GM23338 (cell line): ENCODE results near the gene WWOX. TPM values are rescaled to one million over a fixed set of nuclear protein-coding genes. Genes with fewer than 3 reads are reported as not detected.

Experiments
- ATAC-seq: fragments of 200-7000 bp; cut with Tn5 transposase; 3 replicates; pipeline ENCODE4 v1.9.1; 2020
- DNase-seq: peaks from one replicate; pipeline ENCODE4 v3.0.0-alpha.2; 2015; ENCODE audit warnings: low spot score
- H2AFZ ChIP-seq: fragments of 200-600 bp; sonication (generic); 2 replicates; pipeline ENCODE4 v1.8.0; 2016; ENCODE audit warnings: antibody characterized with exemption, mild to moderate bottlenecking, moderate library complexity
- H3F3A ChIP-seq: fragments of 200-600 bp; sonication (generic); replicated peaks from 2 replicates; pipeline ENCODE4 v1.8.0; 2017; ENCODE audit warnings: antibody characterized with exemption, mixed run types, low read depth
- H3K27ac ChIP-seq: fragments of 200-600 bp; sonication (generic); 2 replicates; pipeline ENCODE4 v1.6.1; 2016; ENCODE audit warnings: low read depth
- H3K27me3 ChIP-seq: fragments of 200-600 bp; sonication (generic); 2 replicates; pipeline ENCODE4 v1.8.0; 2016; ENCODE audit warnings: mild to moderate bottlenecking, mixed run types, moderate library complexity; ENCODE audit not compliant: insufficient read depth
- H3K36me3 ChIP-seq: fragments of 200-600 bp; sonication (generic); 2 replicates; pipeline ENCODE4 v1.8.0; 2016; ENCODE audit warnings: mild to moderate bottlenecking; ENCODE audit not compliant: insufficient read depth
- H3K4me1 ChIP-seq: fragments of 200-600 bp; sonication (generic); 2 replicates; pipeline ENCODE4 v1.8.0; 2016; ENCODE audit warnings: mild to moderate bottlenecking, moderate library complexity; ENCODE audit not compliant: insufficient read depth
- H3K4me2 ChIP-seq: fragments of 200-600 bp; sonication (generic); 2 replicates; pipeline ENCODE4 v1.7.1; 2017; ENCODE audit warnings: mixed run types
- H3K4me3 ChIP-seq: fragments of 200-600 bp; sonication (generic); 2 replicates; pipeline ENCODE4 v1.6.1; 2016; ENCODE audit warnings: mixed run types
- H3K79me2 ChIP-seq: fragments of 200-600 bp; sonication (generic); replicated peaks from 2 replicates; pipeline ENCODE4 v1.8.0; 2017; ENCODE audit warnings: mild to moderate bottlenecking; ENCODE audit not compliant: insufficient read depth
- H3K9me2 ChIP-seq: fragments of 200-600 bp; sonication (generic); 2 replicates; pipeline ENCODE4 v1.8.0; 2017; ENCODE audit not compliant: insufficient read depth
- H4K20me1 ChIP-seq: fragments of 200-600 bp; sonication (generic); replicated peaks from 2 replicates; pipeline ENCODE4 v1.8.0; 2017; ENCODE audit warnings: mild to moderate bottlenecking; ENCODE audit not compliant: insufficient read depth
- H3K27ac Mint-ChIP-seq: 2 replicates; pipeline ENCODE4 v1.8.0; 2020; ENCODE audit warnings: inconsistent platforms, mild to moderate bottlenecking, moderate library complexity, mixed read lengths
- H3K27me3 Mint-ChIP-seq: 3 replicates; pipeline ENCODE4 v1.8.0; 2022; ENCODE audit warnings: low read depth, mild to moderate bottlenecking, moderate library complexity, mixed read lengths, inconsistent platforms; ENCODE audit not compliant: insufficient read depth, poor library complexity
- H3K36me3 Mint-ChIP-seq: 3 replicates; pipeline ENCODE4 v1.8.0; 2021; ENCODE audit warnings: low read depth, mild to moderate bottlenecking, inconsistent platforms, moderate library complexity, mixed read lengths
- H3K4me1 Mint-ChIP-seq: 3 replicates; pipeline ENCODE4 v1.8.0; 2020; ENCODE audit warnings: mild to moderate bottlenecking, inconsistent platforms, mixed read lengths
- H3K4me3 Mint-ChIP-seq: 3 replicates; pipeline ENCODE4 v1.8.0; 2021; ENCODE audit warnings: moderate library complexity, mild to moderate bottlenecking, inconsistent platforms, mixed read lengths
- H3K9me3 Mint-ChIP-seq: 3 replicates; pipeline ENCODE4 v1.8.0; 2020; ENCODE audit warnings: moderate library complexity, mild to moderate bottlenecking, inconsistent platforms, mixed read lengths
- CREB1 ChIP-seq: fragments of 250-450 bp; sonication (Bioruptor Pico); IDR thresholded peaks from 2 replicates; pipeline ENCODE4 v1.5.0; 2020; ENCODE audit warnings: low read depth, mild to moderate bottlenecking, moderate library complexity
- CTCF ChIP-seq, 2 experiments: fragments of 200-600 bp in 1 of 2; sonication (generic) in 1 of 2; conservative IDR thresholded peaks; 2 replicates each; pipeline versions ENCODE4 v1.5.1 to v1.6.1; 2016 to 2017; ENCODE audit warnings: antibody characterized with exemption in 2 of 2, low read depth in 2 of 2, mild to moderate bottlenecking in 2 of 2, moderate library complexity in 1 of 2
- ETS1 ChIP-seq: IDR thresholded peaks from 2 replicates; pipeline ENCODE4 v1.6.1; 2016; ENCODE audit warnings: antibody characterized with exemption
- EZH2 ChIP-seq: fragments of 200-600 bp; sonication (generic); IDR thresholded peaks from one replicate; pipeline ENCODE4 v1.8.0; 2017; ENCODE audit warnings: antibody characterized with exemption, mild to moderate bottlenecking, low read depth; ENCODE audit not compliant: unreplicated experiment
- EZH2phosphoT487 ChIP-seq: fragments of 200-600 bp; sonication (generic); IDR thresholded peaks from one replicate; pipeline ENCODE4 v1.8.1; 2018; ENCODE audit warnings: antibody characterized with exemption; ENCODE audit not compliant: unreplicated experiment
- JUNB ChIP-seq: IDR thresholded peaks from one replicate; pipeline ENCODE4 v1.6.1; 2016; ENCODE audit warnings: antibody characterized with exemption; ENCODE audit not compliant: unreplicated experiment
- NANOG ChIP-seq: IDR thresholded peaks from 2 replicates; pipeline ENCODE4 v1.6.1; 2016; ENCODE audit warnings: antibody characterized with exemption, borderline replicate concordance
- POLR2AphosphoS5 ChIP-seq: IDR thresholded peaks from 2 replicates; pipeline ENCODE4 v1.6.1; 2016; ENCODE audit warnings: antibody characterized with exemption, low read depth
- REST ChIP-seq: IDR thresholded peaks from one replicate; pipeline ENCODE4 v1.6.1; 2018; ENCODE audit warnings: antibody characterized with exemption; ENCODE audit not compliant: unreplicated experiment
- STAT1 ChIP-seq: IDR thresholded peaks from one replicate; pipeline ENCODE4 v1.6.1; 2016; ENCODE audit warnings: antibody characterized with exemption; ENCODE audit not compliant: unreplicated experiment
- ZNF114 ChIP-seq: fragments of 250-450 bp; sonication (Bioruptor Pico); IDR thresholded peaks from 2 replicates; pipeline ENCODE4 v1.5.0; 2020; ENCODE audit warnings: mild to moderate bottlenecking, moderate library complexity
- ZNF331 ChIP-seq: fragments of 250-450 bp; sonication (Bioruptor Pico); IDR thresholded peaks from 2 replicates; pipeline ENCODE4 v1.5.0; 2020; ENCODE audit warnings: low read depth, mild to moderate bottlenecking, moderate library complexity
- ZNF462 ChIP-seq: fragments of 250-450 bp; sonication (Bioruptor Pico); IDR thresholded peaks from 2 replicates; pipeline ENCODE4 v1.5.0; 2020; ENCODE audit warnings: mild to moderate bottlenecking, moderate library complexity
- polyA plus RNA-seq: library from polyadenylated mRNA; unstranded; fragments of >200 nt; fragmentation: Nextera tagmentation; extraction: Ambion mirVana; gene quantifications from 2 replicates; pipeline ENCODE4 v1.2.1, GENCODE V29; 2016
- total RNA-seq: library from RNA; depleted of rRNA; stranded (reverse); fragments of >200 nt; shearing (Covaris generic); gene quantifications from 2 replicates; pipeline ENCODE4 v1.2.3, GENCODE V29; 2014

Gene WWOX
- total and polyA plus RNA-seq, 2 experiments from 2014 or later, result 10.0 to 19.3 TPM

- Histone ChIP-seq H3K4me2 (no peak overlapping the region), H2AFZ (no peak overlapping the region), H3F3A (no peaks in the 10 kb centered on the region), H3K4me3 (no peak overlapping the region), H3K4me1 (peaks cover 11% of the 10 kb centered on the region), H3K36me3 (no peaks in the 10 kb centered on the region), H3K9me2 (peaks cover 6% of the 10 kb centered on the region; the same call in 1 of the 2 replicates), H4K20me1 (no peaks in the 10 kb centered on the region), H3K79me2 (no peaks in the 10 kb centered on the region), H3K27ac (no peak overlapping the region), H3K27me3 (no peaks in the 10 kb centered on the region)
- Mint-ChIP-seq H3K27me3 (no peaks in the 10 kb centered on the region), H3K4me3 (no peak overlapping the region), H3K36me3 (no peaks in the 10 kb centered on the region; the same call in 2 of the 3 replicates), H3K4me1 (peaks cover 40% of the 10 kb centered on the region), H3K9me3 (no peaks in the 10 kb centered on the region; the same call in 2 of the 3 replicates), H3K27ac (no peak overlapping the region)
- no peak for DNase-seq
- no peak for ATAC-seq
- TF ChIP-seq ZNF462 (CRISPR knock-in tag) (no peak), ZNF331 (no peak), STAT1 (no peak), CREB1 (no peak), ETS1 (no peak), JUNB (no peak), REST (no peak), POLR2AphosphoS5 (no peak), NANOG (no peak), CTCF (conservative IDR thresholded peaks at IDR 0.05; ENCODE audit: low read depth in 2 of 2) (no peak), EZH2 (no peak), EZH2phosphoT487 (no peak), ZNF114 (CRISPR knock-in tag) (no peak)
Observed at GRCh38 chr16:78290872-78291591, 191.6 kb downstream of the WWOX start.
